Calu3 (cell line): ENCODE results near the gene LY6G6D. TPM values are rescaled to one million over a fixed set of nuclear protein-coding genes. Genes with fewer than 3 reads are reported as not detected.
A peak's percentile ranks its signal among the peaks of the same experiment; 100 is the strongest.

Source experiments
- BruUV-seq: library from RNA; stranded (reverse); fragments of 400-500 nt; replicated peaks from 2 replicates; lab custom pipeline; 2021; lab: Mats Ljungman, UMichigan
- CTCF ChIA-PET: fragments of 300-600 bp; sonication (Branson Sonifier 250); formaldehyde crosslinking; loops from one replicate; lab custom pipeline; 2022; ENCODE audit warnings: antibody characterized with exemption; lab: Charles Lee
- DNase-seq: peaks from one replicate; pipeline ENCODE4 v3.0.0; 2022
- H3K27ac Mint-ChIP-seq: one replicate; pipeline ENCODE4 v1.8.0; 2022; ENCODE audit warnings: mixed read lengths; ENCODE audit not compliant: unreplicated experiment
- H3K27me3 Mint-ChIP-seq: one replicate; pipeline ENCODE4 v1.8.0; 2022; ENCODE audit warnings: mixed read lengths; ENCODE audit not compliant: unreplicated experiment
- H3K36me3 Mint-ChIP-seq: one replicate; pipeline ENCODE4 v1.8.0; 2022; ENCODE audit warnings: mild to moderate bottlenecking, moderate library complexity, mixed read lengths; ENCODE audit not compliant: insufficient read depth, unreplicated experiment
- H3K4me1 Mint-ChIP-seq: one replicate; pipeline ENCODE4 v1.8.0; 2022; ENCODE audit warnings: mild to moderate bottlenecking, low read depth, mixed read lengths; ENCODE audit not compliant: unreplicated experiment
- H3K4me3 Mint-ChIP-seq: one replicate; pipeline ENCODE4 v1.8.0; 2022; ENCODE audit warnings: mild to moderate bottlenecking, low read depth, moderate library complexity, mixed read lengths; ENCODE audit not compliant: unreplicated experiment
- H3K9me3 Mint-ChIP-seq: one replicate; pipeline ENCODE4 v1.8.0; 2022; ENCODE audit warnings: low read depth, mixed read lengths; ENCODE audit not compliant: unreplicated experiment
- CTCF ChIP-seq: fragments of 200-600 bp; IDR thresholded peaks from one replicate; pipeline ENCODE4 v1.8.0; 2022; ENCODE audit warnings: antibody characterized with exemption; ENCODE audit not compliant: unreplicated experiment
- intact Hi-C: fragments of 100-400 bp; cut with micrococcal nuclease; formaldehyde crosslinking; loops from one replicate; pipeline ENCODE4 v1.10.0; 2022; ENCODE audit not compliant: unreplicated experiment
- total RNA-seq: library from RNA; stranded (reverse); gene quantifications from 2 replicates; pipeline ENCODE4 v1.2.3, GENCODE V29; 2022

Gene LY6G6D
- total RNA-seq, 1 experiment from 2014 or later, result not detected

GRCh38 chr6:31718265-31718664 lies 3.1 kb downstream of the LY6G6D start:
- CTCF ChIA-PET, result no interaction called here
- peaks cover 34% of the 10 kb centered on the region for H3K4me1 Mint-ChIP-seq
- TF ChIP-seq CTCF, result no peak
- no peaks in the 10 kb centered on the region for H3K9me3 Mint-ChIP-seq
- peak overlapping the region; percentile 26 for H3K27ac Mint-ChIP-seq
- intact Hi-C loops, result no loop called here
- DNase-seq, result peak; percentile 88
- H3K4me3 Mint-ChIP-seq, result no peak overlapping the region
- BruUV-seq, result no TSS peak
- peaks cover 29% of the 10 kb centered on the region for H3K27me3 Mint-ChIP-seq
- H3K36me3 Mint-ChIP-seq, result peaks cover 7% of the 10 kb centered on the region

DNA sequence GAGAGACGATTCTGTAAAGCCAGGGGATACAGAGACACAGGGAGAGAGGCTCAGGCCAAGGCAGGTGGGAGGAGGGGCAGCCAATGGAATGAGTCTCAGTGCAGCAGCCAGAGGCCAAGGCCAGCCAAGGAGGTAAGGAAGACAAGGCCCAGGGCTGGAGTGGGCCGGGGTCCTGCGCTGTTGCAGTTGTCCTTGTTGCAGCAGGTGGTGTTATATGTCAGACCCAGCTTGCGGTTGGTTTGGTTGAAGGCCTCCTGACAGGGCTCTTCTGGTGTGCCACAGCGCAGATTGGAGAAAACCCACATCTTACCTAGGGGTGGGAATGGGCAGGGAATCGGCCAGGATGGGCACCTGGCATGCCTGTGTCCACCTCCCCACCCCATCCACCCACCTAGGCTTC lies 3.9 kb downstream of the LY6G6D start:
- Mint-ChIP-seq H3K36me3 (peaks cover 12% of the 10 kb centered on the region), H3K27me3 (peaks cover 22% of the 10 kb centered on the region), H3K4me3 (no peak overlapping the region), H3K4me1 (peaks cover 34% of the 10 kb centered on the region), H3K9me3 (no peaks in the 10 kb centered on the region), H3K27ac (peak overlapping the region; percentile 26)
- intact Hi-C loops, result no loop called here
- CTCF ChIA-PET, result interaction anchor here (0.5 kb wide), 1 partner anchor 68 kb away, joined by 6 read pairs; no protein-coding TSS in a partner anchor
- DNase-seq, result no peak
- TF ChIP-seq CTCF, result no peak
- no TSS peak for BruUV-seq

DNA sequence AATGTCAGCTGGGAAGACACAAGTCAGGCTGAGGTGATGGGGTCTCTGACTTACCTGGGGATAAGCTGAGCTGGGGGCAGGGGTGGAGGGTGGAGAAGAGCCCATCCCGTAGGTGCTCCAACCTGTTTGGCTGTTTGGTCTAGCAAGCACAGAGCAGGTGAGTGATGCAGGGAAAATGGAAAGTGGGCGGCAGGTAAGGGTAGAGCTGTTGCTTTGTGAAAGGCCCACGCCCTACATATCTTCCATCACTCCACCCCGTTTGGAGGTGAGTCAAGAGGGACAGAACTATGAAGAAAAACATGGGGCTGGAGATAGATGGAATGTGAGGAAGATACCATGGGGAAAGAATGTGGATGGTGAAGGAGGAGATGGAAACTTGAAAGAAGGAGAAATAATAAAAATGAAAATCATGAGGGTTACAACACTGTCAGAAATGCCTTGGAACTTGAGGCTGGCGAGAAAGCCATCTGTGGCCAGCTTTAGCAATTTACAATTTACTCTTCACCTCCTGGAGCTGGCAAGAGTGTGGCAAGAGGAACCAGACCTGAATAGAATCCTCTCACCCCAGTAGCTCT lies 5.1 kb downstream of the LY6G6D start:
- no peak overlapping the region for H3K27ac Mint-ChIP-seq

DNA sequence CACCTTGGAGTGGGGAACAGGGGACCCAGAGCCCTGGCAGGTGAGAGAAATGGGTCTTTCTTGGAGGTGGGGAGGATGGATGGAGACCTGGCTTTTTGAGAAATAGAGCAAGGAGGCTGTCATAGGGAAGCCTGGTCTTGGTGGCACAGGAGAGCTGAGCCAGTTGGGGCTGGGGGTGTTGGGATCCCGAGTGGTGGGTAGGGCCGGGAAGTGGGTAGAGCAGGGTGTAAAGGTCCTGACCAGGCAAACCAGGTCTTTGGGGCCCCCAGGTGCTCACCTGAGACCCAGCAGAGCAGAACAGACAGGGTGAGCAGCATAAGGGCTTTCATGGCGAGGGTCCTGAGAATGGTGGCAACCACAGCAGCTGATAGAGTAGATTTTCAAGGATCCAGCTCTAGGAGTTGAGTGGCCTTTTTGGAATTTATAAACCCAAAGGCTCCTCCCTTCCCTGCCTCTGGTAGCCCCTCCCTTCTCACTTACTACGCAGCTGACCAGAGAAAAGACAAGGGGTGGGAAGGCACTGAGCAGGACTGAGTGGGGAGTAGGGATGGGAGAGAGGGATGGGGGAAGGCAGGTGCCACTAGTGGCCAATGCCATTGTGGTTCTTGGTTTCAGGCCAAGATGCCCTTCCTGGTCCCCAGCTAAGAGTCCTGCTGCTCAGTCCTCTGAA lies 6.3 kb downstream of the LY6G6D start, which contains the start of gene LY6G6C:
TSS of gene LY6G6C (minus strand) at position 396 of the 670 bp plus-strand sequence. CDS start at position 329, 67 bp downstream.
- BruUV-seq, result no TSS peak
- TF ChIP-seq CTCF, result no peak
- peaks cover 13% of the 10 kb centered on the region for H3K36me3 Mint-ChIP-seq
- H3K4me1 Mint-ChIP-seq, result peaks cover 34% of the 10 kb centered on the region
- no peaks in the 10 kb centered on the region for H3K9me3 Mint-ChIP-seq
- peak within 1 kb of the TSS; percentile 0 for H3K27ac Mint-ChIP-seq
- no peak within 1 kb of the TSS for H3K4me3 Mint-ChIP-seq
- intact Hi-C loops, result no loop called here
- DNase-seq, result no peak
- CTCF ChIA-PET, result interaction anchor here (1.3 kb wide), 1 partner anchor 18 kb away, joined by 3 read pairs; the partner anchor contains the start of gene ABHD16A
- H3K27me3 Mint-ChIP-seq, result peaks cover 15% of the 10 kb centered on the region

More for the DNA sequence above, 5.1 kb downstream of the LY6G6D start:
- Mint-ChIP-seq H3K9me3 (no peaks in the 10 kb centered on the region), H3K4me1 (peaks cover 34% of the 10 kb centered on the region), H3K27me3 (peaks cover 15% of the 10 kb centered on the region), H3K36me3 (peaks cover 13% of the 10 kb centered on the region), H3K4me3 (no peak overlapping the region)
- intact Hi-C loops, result no loop called here
- BruUV-seq, result no TSS peak
- TF ChIP-seq CTCF, result no peak
- DNase-seq, result no peak
- CTCF ChIA-PET, result interaction anchor here (1.0 kb wide), 1 partner anchor 19 kb away, joined by 5 read pairs; the partner anchor contains the start of gene MSH5
